Skeletal muscle tissue (tissue), 4 donors: ENCODE measurements around the gene PTPRN2. TPM values are rescaled to one million over a fixed set of nuclear protein-coding genes. Genes with fewer than 3 reads are reported as not detected.
"Not testable (repeated sequence)": the region's sequence is repeated elsewhere in the genome, so short reads cannot be mapped to it uniquely, and the experiment has no call there.

Source experiments
- H3K27ac ChIP-seq: one replicate; pipeline ENCODE4 v1.7.0; 2013; ENCODE audit warnings: mild to moderate bottlenecking, low read depth, low read length, inconsistent platforms
- H3K27me3 ChIP-seq, 3 donors: one replicate each; pipeline ENCODE4 v1.7.0; 2013; ENCODE audit warnings: low read length in 3 of 3; ENCODE audit not compliant: control insufficient read depth in 3 of 3, insufficient read depth in 3 of 3
- H3K36me3 ChIP-seq, 3 donors: one replicate each; pipeline ENCODE4 v1.7.0; 2013; ENCODE audit warnings: low read length in 3 of 3; ENCODE audit not compliant: control insufficient read depth in 3 of 3, insufficient read depth in 3 of 3
- H3K4me1 ChIP-seq, 3 donors: one replicate each; pipeline ENCODE4 v1.7.0; 2013; ENCODE audit warnings: low read length in 3 of 3, mild to moderate bottlenecking in 3 of 3; ENCODE audit not compliant: control insufficient read depth in 3 of 3, insufficient read depth in 3 of 3
- H3K4me3 ChIP-seq, 3 donors: one replicate each; pipeline ENCODE4 v1.7.0; 2013; ENCODE audit warnings: low read length in 3 of 3
- H3K9ac ChIP-seq, 3 donors: one replicate each; pipeline ENCODE4 v1.7.0; 2013; ENCODE audit warnings: low read length in 3 of 3, mild to moderate bottlenecking in 3 of 3, moderate library complexity in 2 of 3, low read depth in 1 of 3
- H3K9me3 ChIP-seq, 3 donors: one replicate each; pipeline ENCODE4 v1.7.0; 2013; ENCODE audit warnings: low read length in 3 of 3; ENCODE audit not compliant: control insufficient read depth in 3 of 3
- total RNA-seq: library from RNA; depleted of rRNA; stranded (reverse); fragments of >200 nt; gene quantifications from one replicate; pipeline ENCODE4 v1.2.3, GENCODE V29; 2014
- donor health status: Osteomylitis.

Gene PTPRN2
- total RNA-seq, 1 donor from 2014 or later = 1.6 TPM

GRCh38 chr7:157853076-157853788 is 734.4 kb downstream of the PTPRN2 start:
- Histone ChIP-seq H3K9me3 (peaks cover 0 to 4% (median 0%) of the 10 kb centered on the region in 3 donors), H3K36me3 (no peaks in the 10 kb centered on the region), H3K27me3 (peaks cover 0 to 11% (median 3%) of the 10 kb centered on the region in 3 donors), H3K4me1 (peaks cover 0 to 3% (median 3%) of the 10 kb centered on the region in 3 donors), H3K9ac (no peak overlapping the region), H3K27ac (peak overlapping the region; percentile 54), H3K4me3 (no peak overlapping the region)

- peak overlapping the region in 2 of 3 donors; percentile 13 to 45 for H3K4me3 ChIP-seq
- H3K9ac ChIP-seq = no peak overlapping the region
- no peak overlapping the region for H3K27ac ChIP-seq
- peaks cover 0 to 4% (median 0%) of the 10 kb centered on the region in 3 donors for H3K9me3 ChIP-seq
- peaks cover 0 to 11% (median 3%) of the 10 kb centered on the region in 3 donors for H3K27me3 ChIP-seq
- peaks cover 0 to 3% (median 3%) of the 10 kb centered on the region in 3 donors for H3K4me1 ChIP-seq
- H3K36me3 ChIP-seq = no peaks in the 10 kb centered on the region
Observed at GRCh38 chr7:157851501-157852067, 736.0 kb downstream of the PTPRN2 start.

- Histone ChIP-seq H3K27me3 (peaks cover 0 to 11% (median 3%) of the 10 kb centered on the region in 3 donors), H3K27ac (no peak overlapping the region), H3K36me3 (no peaks in the 10 kb centered on the region), H3K9ac (no peak overlapping the region), H3K4me3 (no peak overlapping the region), H3K9me3 (peaks cover 0 to 4% (median 0%) of the 10 kb centered on the region in 3 donors), H3K4me1 (peaks cover 0 to 3% (median 3%) of the 10 kb centered on the region in 3 donors)
Observed at GRCh38 chr7:157850481-157851444, 736.9 kb downstream of the PTPRN2 start.

- Histone ChIP-seq H3K27ac (no peak overlapping the region), H3K9ac (no peak overlapping the region), H3K4me1 (peaks cover 0 to 3% (median 3%) of the 10 kb centered on the region in 3 donors), H3K27me3 (peaks cover 3 to 15% (median 5%) of the 10 kb centered on the region in 3 donors), H3K36me3 (no peaks in the 10 kb centered on the region), H3K9me3 (peaks cover 0 to 6% (median 0%) of the 10 kb centered on the region in 3 donors), H3K4me3 (no peak overlapping the region)
Observed at GRCh38 chr7:157849726-157850125, 737.9 kb downstream of the PTPRN2 start.

GRCh38 chr7:157849341-157849596 is 738.4 kb downstream of the PTPRN2 start:
- Histone ChIP-seq H3K27me3 (peaks cover 3 to 15% (median 5%) of the 10 kb centered on the region in 3 donors), H3K4me1 (peaks cover 0 to 3% (median 3%) of the 10 kb centered on the region in 3 donors), H3K27ac (no peak overlapping the region)

GRCh38 chr7:157848508-157849340 is 738.9 kb downstream of the PTPRN2 start:
- Histone ChIP-seq H3K27ac (no peak overlapping the region), H3K9ac (no peak overlapping the region), H3K27me3 (peaks cover 3 to 15% (median 5%) of the 10 kb centered on the region in 3 donors), H3K36me3 (no peaks in the 10 kb centered on the region), H3K9me3 (peaks cover 0 to 4% (median 0%) of the 10 kb centered on the region in 3 donors), H3K4me1 (peaks cover 0 to 3% (median 0%) of the 10 kb centered on the region in 3 donors), H3K4me3 (no peak overlapping the region)

More at GRCh38 chr7:157849341-157849596, 738.4 kb downstream of the PTPRN2 start:
- H3K9ac ChIP-seq = no peak overlapping the region
- H3K9me3 ChIP-seq = peaks cover 0 to 6% (median 0%) of the 10 kb centered on the region in 3 donors
- no peaks in the 10 kb centered on the region for H3K36me3 ChIP-seq
- H3K4me3 ChIP-seq = no peak overlapping the region

GRCh38 chr7:157847756-157848487 is 739.7 kb downstream of the PTPRN2 start:
- H3K27ac ChIP-seq, H3K9ac ChIP-seq, H3K4me1 ChIP-seq, H3K4me3 ChIP-seq, H3K36me3 ChIP-seq, H3K9me3 ChIP-seq: not testable (repeated sequence)
- peaks cover 3 to 15% (median 9%) of the 10 kb centered on the region in 3 donors for H3K27me3 ChIP-seq

- H3K4me3 ChIP-seq, H3K9ac ChIP-seq, H3K9me3 ChIP-seq, H3K4me1 ChIP-seq, H3K27ac ChIP-seq, H3K36me3 ChIP-seq: not testable (repeated sequence)
- peaks cover 3 to 15% (median 9%) of the 10 kb centered on the region in 3 donors for H3K27me3 ChIP-seq
Observed at GRCh38 chr7:157846746-157847145, 740.9 kb downstream of the PTPRN2 start.

- Histone ChIP-seq H3K4me3 (no peak overlapping the region), H3K27me3 (peaks cover 3 to 15% (median 9%) of the 10 kb centered on the region in 3 donors), H3K9ac (no peak overlapping the region), H3K4me1 (peaks cover 0 to under 1% (median 0%) of the 10 kb centered on the region in 3 donors), H3K9me3 (peaks cover 0 to 2% (median 0%) of the 10 kb centered on the region in 3 donors), H3K27ac (no peak overlapping the region), H3K36me3 (no peaks in the 10 kb centered on the region)
Observed at GRCh38 chr7:157846271-157846670, 741.4 kb downstream of the PTPRN2 start.
